ENCODE measurements around the gene SGMS1.

DNA sequence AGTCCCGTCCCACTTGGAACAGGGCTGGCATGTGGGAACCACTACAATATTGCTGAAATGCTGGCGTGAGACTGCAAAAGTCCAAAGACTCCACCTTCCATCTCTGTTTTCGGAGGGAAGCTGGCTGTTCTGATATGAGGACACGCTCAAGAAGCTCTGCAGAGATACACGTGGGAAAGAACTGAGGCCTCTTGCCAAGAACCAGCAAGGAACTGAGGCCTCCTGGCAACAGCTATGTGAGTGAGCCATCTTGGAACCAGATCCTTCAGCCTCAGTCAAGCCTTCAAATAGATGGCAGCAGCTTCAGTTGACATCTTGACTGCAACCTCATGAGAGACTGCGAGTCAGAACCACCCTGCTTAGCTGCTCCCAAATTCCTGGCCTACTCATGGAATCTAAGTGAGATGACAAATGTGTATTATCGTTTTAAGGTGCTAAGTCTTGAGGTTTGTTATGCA is 30.8 kb downstream of the SGMS1 start:
- TF ChIP-seq, protein P1, sequence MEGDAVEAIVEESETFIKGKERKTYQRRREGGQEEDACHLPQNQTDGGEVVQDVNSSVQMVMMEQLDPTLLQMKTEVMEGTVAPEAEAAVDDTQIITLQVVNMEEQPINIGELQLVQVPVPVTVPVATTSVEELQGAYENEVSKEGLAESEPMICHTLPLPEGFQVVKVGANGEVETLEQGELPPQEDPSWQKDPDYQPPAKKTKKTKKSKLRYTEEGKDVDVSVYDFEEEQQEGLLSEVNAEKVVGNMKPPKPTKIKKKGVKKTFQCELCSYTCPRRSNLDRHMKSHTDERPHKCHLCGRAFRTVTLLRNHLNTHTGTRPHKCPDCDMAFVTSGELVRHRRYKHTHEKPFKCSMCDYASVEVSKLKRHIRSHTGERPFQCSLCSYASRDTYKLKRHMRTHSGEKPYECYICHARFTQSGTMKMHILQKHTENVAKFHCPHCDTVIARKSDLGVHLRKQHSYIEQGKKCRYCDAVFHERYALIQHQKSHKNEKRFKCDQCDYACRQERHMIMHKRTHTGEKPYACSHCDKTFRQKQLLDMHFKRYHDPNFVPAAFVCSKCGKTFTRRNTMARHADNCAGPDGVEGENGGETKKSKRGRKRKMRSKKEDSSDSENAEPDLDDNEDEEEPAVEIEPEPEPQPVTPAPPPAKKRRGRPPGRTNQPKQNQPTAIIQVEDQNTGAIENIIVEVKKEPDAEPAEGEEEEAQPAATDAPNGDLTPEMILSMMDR (IDR thresholded peaks at IDR 0.05; ENCODE audit: insufficient read depth, low read depth, low read length): no peak
- no peak for TF ChIP-seq EZH2 (IDR thresholded peaks at IDR 0.05; ENCODE audit: insufficient read depth, low read length)
